Nephron (organoid): ENCODE results near the gene SEBOX.

Experiments used
- H3K27ac Mint-ChIP-seq, 3 experiments: 2 replicates each; pipeline ENCODE4 v1.8.0; 2020; ENCODE audit warnings: mixed read lengths in 3 of 3, mild to moderate bottlenecking in 2 of 3, moderate library complexity in 1 of 3
- H3K27me3 Mint-ChIP-seq: 2 replicates; pipeline ENCODE4 v1.8.0; 2021; ENCODE audit warnings: low read depth, mild to moderate bottlenecking, moderate library complexity, mixed read lengths
- H3K36me3 Mint-ChIP-seq: 2 replicates; pipeline ENCODE4 v1.8.0; 2020; ENCODE audit warnings: low read depth, mixed read lengths
- H3K4me1 Mint-ChIP-seq: 2 replicates; pipeline ENCODE4 v1.8.0; 2020; ENCODE audit warnings: mixed read lengths
- H3K4me3 Mint-ChIP-seq, 3 experiments: 2 replicates each; pipeline ENCODE4 v1.8.0; 2020; ENCODE audit warnings: mild to moderate bottlenecking in 3 of 3, mixed read lengths in 3 of 3, moderate library complexity in 2 of 3
- H3K9me3 Mint-ChIP-seq: 2 replicates; pipeline ENCODE4 v1.8.0; 2020; ENCODE audit warnings: mixed read lengths
- CTCF ChIP-seq, 3 experiments: fragments of 200-600 bp; sonication (generic); IDR thresholded peaks; one replicate each; pipeline ENCODE4 v1.5.0; 2021; ENCODE audit warnings: antibody characterized with exemption in 3 of 3; ENCODE audit not compliant: unreplicated experiment in 3 of 3

SEBOX gene

GRCh38 chr17:28328325-28328724 lies 36.7 kb downstream of the SEBOX start:
- Mint-ChIP-seq H3K4me3 (no peak overlapping the region), H3K27ac (no peak overlapping the region), H3K9me3 (no peaks in the 10 kb centered on the region), H3K27me3 (no peaks in the 10 kb centered on the region), H3K36me3 (peaks cover 28% of the 10 kb centered on the region), H3K4me1 (peaks cover 9% of the 10 kb centered on the region)
- TF ChIP-seq CTCF (IDR thresholded peaks at IDR 0.05; ENCODE audit: unreplicated experiment in 3 of 3), result no peak

GRCh38 chr17:28327709-28328108 lies 37.3 kb downstream of the SEBOX start:
- Mint-ChIP-seq H3K9me3 (no peaks in the 10 kb centered on the region), H3K4me3 (no peak overlapping the region), H3K27ac (no peak overlapping the region), H3K36me3 (peaks cover 28% of the 10 kb centered on the region), H3K4me1 (peaks cover 13% of the 10 kb centered on the region), H3K27me3 (no peaks in the 10 kb centered on the region)
- no peak for TF ChIP-seq CTCF (IDR thresholded peaks at IDR 0.05; ENCODE audit: unreplicated experiment in 3 of 3)

GRCh38 chr17:28327031-28327607 lies 37.9 kb downstream of the SEBOX start:
- no peaks in the 10 kb centered on the region for H3K27me3 Mint-ChIP-seq
- H3K36me3 Mint-ChIP-seq, result peaks cover 28% of the 10 kb centered on the region
- TF ChIP-seq CTCF (IDR thresholded peaks at IDR 0.05; ENCODE audit: unreplicated experiment in 3 of 3), result no peak
- no peak overlapping the region for H3K4me3 Mint-ChIP-seq
- H3K4me1 Mint-ChIP-seq, result peaks cover 10% of the 10 kb centered on the region
- no peak overlapping the region for H3K27ac Mint-ChIP-seq
- no peaks in the 10 kb centered on the region for H3K9me3 Mint-ChIP-seq

GRCh38 chr17:28326114-28326513 lies 38.9 kb downstream of the SEBOX start:
- TF ChIP-seq CTCF (IDR thresholded peaks at IDR 0.05; ENCODE audit: unreplicated experiment in 3 of 3), result no peak

GRCh38 chr17:28325211-28325610 lies 39.8 kb downstream of the SEBOX start:
- peaks cover 3% of the 10 kb centered on the region for H3K27me3 Mint-ChIP-seq
- peaks cover 26% of the 10 kb centered on the region for H3K4me1 Mint-ChIP-seq
- peaks cover 28% of the 10 kb centered on the region for H3K36me3 Mint-ChIP-seq
- peak overlapping the region in 1 of 3 experiments; percentile 22 for H3K27ac Mint-ChIP-seq
- TF ChIP-seq CTCF (IDR thresholded peaks at IDR 0.05; ENCODE audit: unreplicated experiment in 3 of 3), result no peak
- no peaks in the 10 kb centered on the region for H3K9me3 Mint-ChIP-seq
- no peak overlapping the region for H3K4me3 Mint-ChIP-seq

More at GRCh38 chr17:28326114-28326513, 38.9 kb downstream of the SEBOX start:
- Mint-ChIP-seq H3K36me3 (peaks cover 28% of the 10 kb centered on the region), H3K4me3 (no peak overlapping the region), H3K27me3 (peaks cover 3% of the 10 kb centered on the region), H3K27ac (no peak overlapping the region), H3K9me3 (no peaks in the 10 kb centered on the region), H3K4me1 (peaks cover 17% of the 10 kb centered on the region)

GRCh38 chr17:28324781-28325180 lies 40.2 kb downstream of the SEBOX start:
- no peaks in the 10 kb centered on the region for H3K9me3 Mint-ChIP-seq
- H3K36me3 Mint-ChIP-seq, result peaks cover 28% of the 10 kb centered on the region
- TF ChIP-seq CTCF (IDR thresholded peaks at IDR 0.05; ENCODE audit: unreplicated experiment in 3 of 3), result no peak
- peaks cover 30% of the 10 kb centered on the region for H3K4me1 Mint-ChIP-seq
- peaks cover 3% of the 10 kb centered on the region for H3K27me3 Mint-ChIP-seq
- H3K4me3 Mint-ChIP-seq, result no peak overlapping the region
- H3K27ac Mint-ChIP-seq, result peak overlapping the region in 1 of 3 experiments; percentile 22
